HEK293 (cell line): Measurements from ENCODE around the gene ASGR2.
"Not testable (repeated sequence)": the region's sequence is repeated elsewhere in the genome, so short reads cannot be mapped to it uniquely, and the experiment has no call there.

Experiments used
- SALL2 ChIP-seq: fragments of 450-650 bp; formaldehyde crosslinking; IDR thresholded peaks from 2 replicates; pipeline ENCODE4 v1.5.0; 2017; ENCODE audit warnings: missing biosample characterization, mild to moderate bottlenecking, missing genetic modification characterization, borderline replicate concordance
- YY1 ChIP-seq: fragments of 450-650 bp; formaldehyde crosslinking; IDR thresholded peaks from 2 replicates; pipeline ENCODE4 v1.5.1; 2018; ENCODE audit warnings: missing biosample characterization, missing genetic modification characterization
- ZBTB6 ChIP-seq: fragments of 450-650 bp; formaldehyde crosslinking; IDR thresholded peaks from 2 replicates; pipeline ENCODE4 v1.5.1; 2017; ENCODE audit warnings: missing biosample characterization, missing genetic modification characterization
- ZFHX2 ChIP-seq: fragments of 450-650 bp; formaldehyde crosslinking; conservative IDR thresholded peaks from 2 replicates; pipeline ENCODE4 v1.5.1; 2016; ENCODE audit warnings: missing biosample characterization, missing genetic modification characterization
- ZFP41 ChIP-seq: fragments of 450-650 bp; formaldehyde crosslinking; IDR thresholded peaks from 2 replicates; pipeline ENCODE4 v1.5.1; 2016; ENCODE audit warnings: missing biosample characterization, missing genetic modification characterization, borderline replicate concordance
- ZNF148 ChIP-seq: fragments of 450-650 bp; formaldehyde crosslinking; IDR thresholded peaks from 2 replicates; pipeline ENCODE4 v1.5.0; 2017; ENCODE audit warnings: missing biosample characterization, missing genetic modification characterization, borderline replicate concordance
- ZNF274 ChIP-seq, 2 experiments: fragments of 200-500 bp in 1 of 2; fragments of 450-650 bp in 1 of 2; sonication (Bioruptor generic) in 1 of 2; formaldehyde crosslinking in 1 of 2; IDR thresholded peaks; 2 replicates each; pipeline versions ENCODE4 v1.5.1 to v1.6.1; 2014 to 2016; ENCODE audit warnings: borderline replicate concordance in 1 of 2, inconsistent platforms in 1 of 2, low read length in 1 of 2, missing biosample characterization in 1 of 2, missing genetic modification characterization in 1 of 2
- ZNF398 ChIP-seq: fragments of 450-650 bp; formaldehyde crosslinking; IDR thresholded peaks from 2 replicates; pipeline ENCODE4 v1.5.1; 2017; ENCODE audit warnings: missing biosample characterization, missing genetic modification characterization
- ZNF501 ChIP-seq: fragments of 450-650 bp; formaldehyde crosslinking; IDR thresholded peaks from 2 replicates; pipeline ENCODE4 v1.5.1; 2016; ENCODE audit warnings: missing biosample characterization, missing genetic modification characterization
- TF ChIP-seq, protein P1 (sequence below): fragments of 450-650 bp; formaldehyde crosslinking; IDR thresholded peaks from 2 replicates; pipeline ENCODE4 v1.5.1; 2016; ENCODE audit warnings: missing biosample characterization, missing genetic modification characterization
- TF ChIP-seq, protein P2 (sequence below): fragments of 450-650 bp; formaldehyde crosslinking; IDR thresholded peaks from 2 replicates; pipeline ENCODE4 v1.5.1; 2016; ENCODE audit warnings: missing biosample characterization, missing genetic modification characterization

- not testable (repeated sequence) for TF ChIP-seq ZFP41 (tag by site-specific recombination); ZNF501; ZNF398 (tag by site-specific recombination); YY1 (tag by site-specific recombination); ZNF274 (IDR thresholded peaks at IDR 0.05; ENCODE audit: low read length); ZNF274 (tag by site-specific recombination; IDR thresholded peaks at IDR 0.05; ENCODE audit: borderline replicate concordance); ZBTB6 (tag by site-specific recombination); SALL2 (tag by site-specific recombination); ZFHX2 (tag by site-specific recombination); ZNF148 (tag by site-specific recombination)
- TF ChIP-seq, protein P1, sequence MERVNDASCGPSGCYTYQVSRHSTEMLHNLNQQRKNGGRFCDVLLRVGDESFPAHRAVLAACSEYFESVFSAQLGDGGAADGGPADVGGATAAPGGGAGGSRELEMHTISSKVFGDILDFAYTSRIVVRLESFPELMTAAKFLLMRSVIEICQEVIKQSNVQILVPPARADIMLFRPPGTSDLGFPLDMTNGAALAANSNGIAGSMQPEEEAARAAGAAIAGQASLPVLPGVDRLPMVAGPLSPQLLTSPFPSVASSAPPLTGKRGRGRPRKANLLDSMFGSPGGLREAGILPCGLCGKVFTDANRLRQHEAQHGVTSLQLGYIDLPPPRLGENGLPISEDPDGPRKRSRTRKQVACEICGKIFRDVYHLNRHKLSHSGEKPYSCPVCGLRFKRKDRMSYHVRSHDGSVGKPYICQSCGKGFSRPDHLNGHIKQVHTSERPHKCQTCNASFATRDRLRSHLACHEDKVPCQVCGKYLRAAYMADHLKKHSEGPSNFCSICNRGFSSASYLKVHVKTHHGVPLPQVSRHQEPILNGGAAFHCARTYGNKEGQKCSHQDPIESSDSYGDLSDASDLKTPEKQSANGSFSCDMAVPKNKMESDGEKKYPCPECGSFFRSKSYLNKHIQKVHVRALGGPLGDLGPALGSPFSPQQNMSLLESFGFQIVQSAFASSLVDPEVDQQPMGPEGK (tag by site-specific recombination) = not testable (repeated sequence)
- TF ChIP-seq, protein P2, sequence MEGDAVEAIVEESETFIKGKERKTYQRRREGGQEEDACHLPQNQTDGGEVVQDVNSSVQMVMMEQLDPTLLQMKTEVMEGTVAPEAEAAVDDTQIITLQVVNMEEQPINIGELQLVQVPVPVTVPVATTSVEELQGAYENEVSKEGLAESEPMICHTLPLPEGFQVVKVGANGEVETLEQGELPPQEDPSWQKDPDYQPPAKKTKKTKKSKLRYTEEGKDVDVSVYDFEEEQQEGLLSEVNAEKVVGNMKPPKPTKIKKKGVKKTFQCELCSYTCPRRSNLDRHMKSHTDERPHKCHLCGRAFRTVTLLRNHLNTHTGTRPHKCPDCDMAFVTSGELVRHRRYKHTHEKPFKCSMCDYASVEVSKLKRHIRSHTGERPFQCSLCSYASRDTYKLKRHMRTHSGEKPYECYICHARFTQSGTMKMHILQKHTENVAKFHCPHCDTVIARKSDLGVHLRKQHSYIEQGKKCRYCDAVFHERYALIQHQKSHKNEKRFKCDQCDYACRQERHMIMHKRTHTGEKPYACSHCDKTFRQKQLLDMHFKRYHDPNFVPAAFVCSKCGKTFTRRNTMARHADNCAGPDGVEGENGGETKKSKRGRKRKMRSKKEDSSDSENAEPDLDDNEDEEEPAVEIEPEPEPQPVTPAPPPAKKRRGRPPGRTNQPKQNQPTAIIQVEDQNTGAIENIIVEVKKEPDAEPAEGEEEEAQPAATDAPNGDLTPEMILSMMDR (tag by site-specific recombination) = not testable (repeated sequence)
These were observed 11.8 kb upstream of the ASGR2 start for GRCh38 chr17:7126386-7126785.
